ENCODE results near the gene PLCL2.
"Not testable (repeated sequence)": the region's sequence is repeated elsewhere in the genome, so short reads cannot be mapped to it uniquely, and the experiment has no call there.

The PLCL2 gene

DNA sequence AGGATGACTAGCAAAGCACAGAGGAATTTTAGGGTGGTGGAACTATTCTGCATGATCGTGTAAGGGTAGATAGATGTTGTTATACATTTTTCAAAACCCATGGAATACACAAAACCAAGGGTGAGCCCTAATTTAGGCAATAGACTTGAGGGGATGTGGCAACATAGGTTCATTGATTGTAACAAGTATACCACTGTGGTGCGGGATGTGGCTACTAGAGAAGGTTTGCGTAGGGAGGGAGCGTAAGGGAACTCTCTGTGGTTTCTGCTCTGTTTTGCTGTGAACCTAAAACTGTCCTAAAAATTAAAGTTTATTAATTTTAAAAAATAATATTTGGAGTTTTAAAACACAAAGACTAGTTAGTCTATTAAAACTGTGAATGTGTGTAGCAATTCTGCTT, 202.8 kb downstream of the PLCL2 start:
- no peak for DNase-seq

DNA sequence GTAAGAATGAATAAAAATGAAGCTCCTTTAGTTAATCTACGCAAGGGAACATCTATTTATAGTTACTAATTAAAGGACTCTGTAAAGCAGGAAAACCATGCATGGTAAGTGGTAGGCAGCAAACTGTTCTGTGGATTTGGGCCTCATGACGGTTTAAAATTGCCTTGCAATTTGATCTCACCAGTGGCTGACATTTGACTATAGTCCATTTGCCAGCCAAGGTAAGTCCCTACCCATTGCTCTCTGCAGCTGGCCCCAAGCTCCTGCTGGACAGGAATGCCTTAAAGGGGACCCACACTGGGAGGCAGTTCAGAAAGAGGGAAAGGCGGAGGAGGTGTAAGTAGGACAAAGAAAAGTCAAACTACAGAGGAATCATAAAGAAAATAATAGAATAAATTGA, 203.3 kb downstream of the PLCL2 start:
- no peak for DNase-seq

DNA sequence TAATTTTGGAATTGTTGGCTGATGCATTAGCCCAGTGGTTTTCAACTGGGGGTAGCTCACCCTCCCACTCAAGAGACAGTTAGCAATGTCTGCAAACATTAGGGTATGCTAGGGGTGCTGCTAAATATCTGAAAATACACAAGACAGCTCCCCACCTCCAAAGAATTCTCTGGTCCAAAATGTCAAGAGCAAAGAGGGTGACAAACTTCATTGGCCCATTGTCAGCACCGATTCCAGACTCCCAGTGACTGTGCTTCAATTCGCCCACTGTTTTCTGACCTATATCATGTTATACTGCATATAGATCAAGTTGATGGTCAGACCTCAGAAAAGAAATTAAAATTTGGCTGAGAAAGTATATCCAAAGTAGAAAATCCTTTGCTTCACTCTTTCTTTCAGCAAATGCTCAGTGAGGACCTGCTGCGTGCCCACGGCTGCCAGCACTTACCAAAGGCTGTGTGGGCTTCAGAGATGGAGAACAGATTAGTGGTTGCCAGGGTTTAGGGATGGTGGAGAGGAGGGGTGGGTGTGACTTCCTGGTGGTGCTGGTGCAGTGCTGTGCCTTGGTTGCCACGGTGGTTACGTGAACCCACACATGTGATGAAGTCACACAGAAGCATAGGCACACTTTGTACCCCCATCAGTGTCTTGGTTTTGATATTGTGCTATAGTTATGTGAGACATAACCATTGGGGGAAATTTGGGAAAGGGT, 204.0 kb downstream of the PLCL2 start:
- no peak for DNase-seq

DNA sequence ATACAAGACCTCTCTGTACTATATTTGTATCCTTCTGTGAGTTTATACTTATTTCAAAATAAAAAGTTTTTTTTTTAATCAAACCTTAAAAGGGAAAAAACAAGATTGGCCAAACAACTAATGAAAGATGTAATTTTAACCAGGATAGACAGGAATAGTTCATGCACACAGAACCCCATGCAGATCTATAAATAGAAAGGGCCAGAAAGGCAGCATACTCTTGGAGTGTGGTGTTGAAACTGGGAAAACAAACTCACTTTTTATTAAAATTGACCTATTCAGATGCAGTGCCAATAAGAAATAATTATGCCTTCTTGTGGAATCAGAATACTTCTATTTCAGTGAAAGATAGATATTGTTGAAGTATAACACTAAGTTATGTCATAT, 204.6 kb downstream of the PLCL2 start:
- no peak for DNase-seq

DNA sequence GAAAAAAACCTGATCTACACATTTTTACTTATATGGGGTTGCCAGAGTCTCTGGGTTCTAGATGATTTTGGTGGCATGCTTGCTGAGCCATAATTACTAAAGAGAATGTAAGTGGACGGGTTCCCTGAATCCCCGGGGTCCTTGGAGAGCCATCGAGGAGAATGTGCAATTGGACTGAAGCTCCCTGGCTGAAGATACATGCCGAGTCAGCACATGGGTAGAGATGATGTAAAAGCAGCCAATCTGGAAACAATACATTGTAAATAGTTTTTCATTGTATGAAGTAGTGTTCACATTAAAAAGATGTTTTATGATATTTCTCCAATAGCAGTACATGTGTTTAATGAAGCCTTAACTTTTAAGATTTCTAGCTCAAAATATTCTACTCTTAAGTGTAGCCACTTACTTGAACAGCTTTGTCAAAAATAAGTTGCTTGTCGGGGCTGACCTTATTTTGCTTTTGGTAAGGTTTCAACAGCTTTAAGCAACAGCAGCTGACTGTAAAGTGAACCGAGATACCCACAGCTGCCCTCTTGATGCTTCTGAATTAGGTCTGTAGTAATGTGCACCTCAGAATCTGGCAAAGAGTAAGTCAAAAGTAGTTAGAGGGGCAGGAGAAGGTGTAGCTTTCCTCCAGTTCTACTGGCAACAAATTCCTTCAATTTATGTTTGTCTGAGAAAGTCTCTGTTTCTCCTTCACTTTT, 205.7 kb downstream of the PLCL2 start:
- DNase-seq = no peak

DNA sequence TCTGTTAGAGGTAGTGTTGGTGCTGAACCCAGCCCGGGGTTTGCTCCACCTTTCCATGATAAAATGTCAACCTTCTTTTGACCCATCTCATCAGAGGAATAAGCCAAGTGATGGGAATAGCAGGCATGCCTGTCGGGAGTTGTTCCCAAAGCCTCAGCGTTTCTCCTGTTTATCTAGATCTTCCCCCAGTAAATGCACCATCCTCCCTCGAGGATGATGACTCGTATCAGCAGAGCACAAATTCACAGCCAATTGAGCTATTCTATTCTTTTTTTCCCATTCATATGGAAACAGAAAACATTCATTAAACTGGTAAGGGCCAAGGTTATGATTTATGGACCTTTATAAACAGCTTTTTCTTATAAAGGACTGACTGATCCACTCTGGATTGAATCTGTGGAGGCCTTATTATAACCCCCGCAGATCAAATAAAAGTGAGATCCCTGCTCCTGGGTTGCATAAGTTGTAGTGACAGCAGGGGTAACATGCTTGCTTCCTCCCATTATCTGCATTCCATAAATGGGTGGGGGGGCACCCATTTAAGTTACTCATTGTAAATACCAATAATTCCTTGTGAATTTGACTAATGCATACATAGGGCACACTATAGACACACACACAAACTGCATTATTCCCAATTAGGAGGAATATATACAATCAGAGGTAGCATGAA, 207.3 kb downstream of the PLCL2 start:
- DNase-seq = no peak

DNA sequence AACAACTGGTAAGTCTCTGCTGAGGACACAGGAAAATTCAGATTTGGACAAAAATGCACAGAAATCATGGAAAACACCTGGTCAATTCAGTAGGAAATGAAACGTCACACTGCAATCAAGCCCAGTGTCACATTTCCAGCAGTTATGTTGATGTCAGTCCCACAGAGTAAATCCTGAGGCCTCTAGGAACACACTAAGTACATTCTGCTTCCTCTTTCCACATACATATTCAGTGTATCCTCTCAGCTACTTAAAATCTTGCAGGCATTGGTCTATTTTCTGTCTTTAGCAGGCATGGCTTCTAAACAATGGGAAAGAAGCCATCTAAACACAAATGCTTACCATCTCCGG, 207.8 kb downstream of the PLCL2 start:
- DNase-seq = no peak

DNA sequence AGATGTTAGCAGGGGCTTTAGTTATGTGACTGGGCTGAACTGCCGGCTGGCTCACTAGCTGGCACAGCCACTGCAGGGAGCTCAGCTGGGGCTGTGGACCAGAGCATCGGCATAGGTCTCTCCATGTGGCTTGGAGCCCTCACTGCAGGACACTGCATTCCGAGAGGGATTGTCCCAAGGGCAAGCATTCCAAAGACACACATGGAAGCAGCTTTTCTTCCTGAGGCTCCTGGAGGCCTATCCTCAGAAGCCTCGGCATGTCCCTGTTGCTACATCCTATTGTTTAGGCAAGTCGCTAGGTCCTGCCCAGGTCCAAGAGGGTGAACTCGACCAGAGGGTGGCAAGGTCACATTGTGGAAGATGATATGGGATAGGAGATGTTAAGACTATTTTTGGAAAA, 209.8 kb downstream of the PLCL2 start:
- no peak for DNase-seq

DNA sequence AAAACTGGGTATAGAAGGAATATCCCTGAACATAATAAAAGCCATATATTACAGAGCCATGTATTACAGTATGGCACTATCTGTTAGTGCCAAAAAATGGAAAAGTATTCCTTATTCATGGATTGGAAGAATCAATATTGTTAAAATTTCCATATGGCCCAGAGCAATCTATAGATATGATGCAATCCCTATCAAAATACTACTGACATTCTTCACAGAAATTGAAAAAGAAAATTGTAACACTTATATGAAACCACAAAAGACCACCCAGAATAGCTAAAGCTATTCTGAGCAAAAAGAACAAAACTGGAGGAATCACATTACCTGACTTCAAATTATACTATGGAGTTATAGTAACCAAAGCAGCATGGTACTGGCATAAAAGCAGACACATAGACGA, 218.8 kb downstream of the PLCL2 start:
- no peak for DNase-seq

DNA sequence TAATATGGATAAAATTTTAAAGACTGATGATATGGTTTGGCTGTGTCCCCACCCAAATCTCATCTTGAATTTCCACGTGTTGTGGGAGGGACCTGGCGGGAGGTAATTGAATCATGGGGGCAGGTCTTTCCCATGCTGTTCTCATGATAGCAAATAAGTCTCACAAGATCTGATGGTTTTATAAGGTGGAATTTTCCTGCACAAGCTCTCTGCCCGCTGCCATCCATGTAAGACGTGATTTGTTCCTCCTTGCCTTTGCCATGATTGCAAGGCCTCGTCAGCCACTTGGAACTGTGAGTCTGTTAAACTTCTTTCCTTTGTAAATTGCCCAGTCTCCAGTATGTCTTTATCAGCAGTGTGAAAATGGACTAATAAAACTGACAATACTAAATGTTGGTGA, 222.0 kb downstream of the PLCL2 start:
- not testable (repeated sequence) for DNase-seq

DNA sequence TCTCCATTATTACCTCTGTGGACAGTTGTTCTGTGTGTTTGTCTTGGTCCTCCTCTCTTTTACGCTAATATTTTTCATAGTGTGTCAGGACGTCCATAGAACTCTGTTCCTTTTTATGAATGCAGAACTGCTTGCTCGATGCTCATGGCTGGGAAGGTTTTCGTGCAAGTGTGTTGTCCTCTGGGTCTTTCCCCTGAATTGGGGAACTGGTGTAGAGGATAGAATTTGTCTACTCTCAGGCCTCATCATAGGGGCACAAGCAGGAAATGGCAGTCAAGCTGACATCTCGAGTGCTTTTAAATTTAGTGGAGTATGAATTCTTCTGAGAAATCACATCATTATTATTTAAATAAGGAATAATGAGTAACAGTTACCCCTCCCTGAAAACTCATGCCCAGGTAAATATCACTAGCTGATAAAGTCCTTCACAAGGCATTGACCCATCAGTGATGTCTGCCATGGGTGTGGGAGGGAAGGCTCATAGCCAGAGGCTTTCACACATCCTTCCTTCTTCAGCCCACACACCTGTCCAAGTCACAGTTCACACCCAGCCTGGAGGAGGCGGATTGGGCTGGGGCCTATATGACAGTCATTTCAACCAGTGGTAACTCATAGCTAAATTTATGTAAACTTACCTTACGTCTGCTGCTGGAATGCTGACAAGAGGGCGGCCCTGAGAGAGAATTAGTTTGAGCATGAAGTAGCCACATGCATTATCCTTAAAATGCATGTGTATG, 226.1 kb downstream of the PLCL2 start:
- no peak for DNase-seq

DNA sequence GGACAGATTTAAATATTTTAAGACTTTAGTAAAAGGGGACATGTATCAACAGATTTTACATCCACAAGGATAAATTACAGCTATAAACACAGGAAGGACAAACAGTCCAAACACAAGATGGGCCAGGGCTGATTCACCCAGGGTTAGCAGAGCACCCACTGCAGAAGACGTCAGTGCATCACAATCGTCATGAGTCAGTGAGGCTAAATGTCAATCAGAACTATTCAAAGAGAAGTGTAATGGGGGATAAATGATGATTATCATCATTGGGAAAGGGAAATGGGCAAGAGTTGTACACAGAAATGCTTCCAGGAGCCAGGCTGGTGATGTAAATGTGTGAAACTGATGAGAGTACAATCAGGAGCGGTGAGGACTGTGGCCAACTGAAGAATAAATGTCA, 226.8 kb downstream of the PLCL2 start:
- DNase-seq = no peak

DNA sequence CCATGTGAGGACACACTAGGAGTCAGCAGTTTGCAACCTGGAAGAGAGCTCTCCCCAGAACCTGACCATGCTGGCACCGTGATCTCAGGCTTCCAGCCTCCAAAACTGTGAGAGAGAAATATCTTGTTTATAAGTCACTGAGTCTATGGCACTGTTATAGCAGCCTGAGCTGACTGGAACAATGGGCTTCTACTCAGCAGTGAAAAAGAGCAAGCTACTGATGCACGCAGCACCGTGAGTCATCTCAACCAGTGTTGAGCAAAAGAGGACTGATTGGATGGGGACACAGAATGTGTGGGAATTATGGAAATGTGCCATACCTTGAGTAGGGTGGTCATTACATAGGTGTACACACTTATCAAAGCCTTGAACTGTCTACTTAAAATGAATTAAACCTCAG, 230.4 kb downstream of the PLCL2 start:
- DNase-seq = no peak

DNA sequence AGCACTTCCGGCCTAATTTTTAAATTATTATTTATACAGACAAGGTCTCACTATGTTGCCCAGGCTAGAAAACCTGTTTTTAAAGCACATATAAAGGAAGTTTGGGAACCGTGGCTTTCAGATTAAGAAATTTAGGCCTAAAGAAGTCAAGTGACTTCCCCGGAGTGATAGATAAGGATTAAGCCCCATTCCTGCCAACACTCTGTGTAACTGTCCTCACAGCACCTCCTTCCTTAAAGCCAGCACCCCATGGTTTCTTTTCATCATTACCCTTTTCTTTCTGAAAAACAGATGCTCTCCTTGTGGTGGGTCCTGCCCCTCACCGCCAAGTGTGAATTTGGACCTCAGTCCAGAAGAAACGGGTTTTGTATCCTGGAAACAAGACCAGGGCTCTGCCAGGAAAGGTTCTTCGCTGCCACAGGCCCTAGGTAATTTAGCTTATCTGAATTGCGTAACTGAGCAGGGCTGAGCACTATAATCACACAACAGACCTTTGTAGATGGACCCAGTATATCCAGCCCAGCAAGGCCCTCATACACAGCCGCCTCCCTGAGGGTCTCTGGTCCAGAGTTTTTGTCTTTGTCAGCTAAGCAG, 231.3 kb downstream of the PLCL2 start:
- no peak for DNase-seq

DNA sequence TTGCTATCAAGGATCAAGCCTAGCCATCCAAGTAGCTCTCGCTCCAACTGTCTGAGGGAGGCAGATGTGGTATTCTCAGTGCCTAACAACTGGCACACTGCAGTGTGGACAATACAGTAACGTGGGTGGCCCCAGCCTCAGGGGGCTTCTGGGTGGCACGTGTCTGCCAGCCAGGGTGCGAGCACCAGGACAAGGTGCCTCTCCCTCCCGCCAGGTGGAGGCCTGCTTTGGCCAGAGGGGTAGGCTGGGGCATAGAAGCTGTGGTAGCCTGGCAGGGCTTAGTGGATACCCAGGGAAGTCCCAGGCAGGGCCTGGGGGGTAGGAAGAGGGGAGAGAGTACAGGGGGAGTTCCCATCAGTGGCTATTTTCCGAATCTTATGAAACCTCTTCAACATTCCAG, 234.0 kb downstream of the PLCL2 start:
- DNase-seq = no peak

DNA sequence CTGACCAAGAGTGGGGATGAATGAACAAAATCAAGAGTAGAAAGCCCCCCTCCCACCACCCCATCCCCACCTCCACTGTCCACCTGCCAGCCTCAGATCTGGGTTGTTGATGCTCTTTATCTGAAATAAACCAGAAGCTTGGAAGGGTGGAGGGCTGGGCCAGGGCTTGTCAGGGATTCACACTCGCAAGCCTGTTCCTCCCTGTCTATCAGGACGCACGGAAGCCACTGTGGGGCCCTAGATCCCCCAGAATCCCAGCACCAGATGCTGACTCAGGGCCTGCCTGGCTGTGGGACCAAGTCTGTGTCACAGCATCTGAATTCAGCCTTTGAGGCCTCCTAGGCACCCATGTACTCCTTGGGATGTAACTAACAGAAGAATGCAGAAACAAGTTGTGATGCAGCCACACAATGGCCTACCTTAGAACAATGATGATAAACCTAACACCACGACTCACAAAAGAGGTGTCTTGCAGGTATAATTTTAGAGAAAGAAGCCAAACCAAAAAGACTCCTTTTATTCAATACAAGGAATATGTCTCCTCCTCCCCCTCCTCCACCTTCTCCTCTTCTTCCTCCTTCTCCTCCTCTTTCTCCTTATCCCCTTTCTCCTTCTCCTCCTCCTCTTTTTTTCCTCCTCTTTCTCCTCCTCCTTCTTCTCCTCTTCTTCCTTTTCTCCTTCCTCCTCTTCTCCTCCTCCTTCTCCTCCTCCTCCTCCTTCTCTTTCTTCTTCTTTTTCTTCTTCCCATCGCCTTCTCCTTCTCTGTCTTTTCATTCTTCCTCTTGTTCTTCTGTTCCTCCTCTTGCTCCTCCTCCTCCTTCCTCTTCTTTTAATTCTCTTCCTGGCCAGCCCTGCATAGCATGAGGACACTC, 234.7 kb downstream of the PLCL2 start:
- no peak for DNase-seq

DNA sequence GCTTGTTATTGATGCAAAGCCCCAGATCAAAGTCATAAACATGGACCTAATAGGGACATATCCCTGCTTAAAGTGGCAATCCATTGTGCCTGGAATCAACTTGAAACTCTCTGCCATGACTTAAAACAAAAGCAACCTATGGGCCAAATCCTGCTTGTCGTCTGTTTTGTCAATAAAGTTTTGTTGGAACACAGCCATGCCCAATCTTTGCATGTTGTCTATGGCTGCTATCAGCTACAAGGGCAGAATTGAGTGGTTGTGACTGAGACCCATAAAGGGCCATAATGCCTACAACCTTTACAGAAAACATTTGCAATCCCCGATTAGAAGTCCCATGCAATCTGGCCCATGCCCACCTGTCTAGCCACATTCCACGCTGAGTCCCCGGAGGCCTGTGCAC, 235.4 kb downstream of the PLCL2 start:
- no peak for DNase-seq

DNA sequence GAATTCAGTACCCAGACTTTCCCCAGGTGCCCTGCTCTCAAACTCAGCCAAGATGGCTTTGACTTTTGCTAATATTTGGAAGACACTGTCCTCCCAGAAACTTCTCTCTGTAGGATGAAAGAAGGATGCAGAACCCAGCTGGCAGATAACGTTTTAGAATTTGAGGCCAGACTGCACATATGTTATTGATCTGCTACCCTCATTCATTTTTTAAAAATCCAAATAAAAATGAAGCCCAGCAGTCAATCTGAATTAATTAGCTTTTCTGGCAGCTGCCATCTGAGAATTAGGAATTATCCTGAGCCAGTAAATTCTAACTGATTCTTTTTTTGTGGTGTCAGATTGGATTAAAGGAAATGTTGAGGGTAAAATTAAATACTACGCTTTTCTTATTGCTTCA, 236.6 kb downstream of the PLCL2 start:
- no peak for DNase-seq

DNA sequence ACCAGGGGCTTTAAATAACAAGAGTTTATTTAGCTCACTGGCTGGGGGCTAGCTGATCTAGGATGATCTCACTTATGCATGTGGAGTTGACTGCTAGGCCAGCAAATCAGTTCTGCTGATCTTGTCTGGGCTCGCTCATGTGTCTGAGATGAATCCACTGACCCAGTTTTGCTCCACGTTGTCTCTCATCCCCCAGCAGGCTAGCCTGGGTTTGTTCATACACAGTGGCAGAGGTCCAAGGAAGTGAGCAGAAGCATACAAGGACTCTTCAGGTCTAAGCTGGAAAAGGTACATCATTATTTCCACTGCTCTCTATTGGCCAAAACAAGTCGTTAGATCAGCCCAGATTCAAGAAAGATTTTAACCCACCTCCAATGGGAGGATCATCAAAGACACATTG, 238.0 kb downstream of the PLCL2 start:
- DNase-seq = no peak

DNA sequence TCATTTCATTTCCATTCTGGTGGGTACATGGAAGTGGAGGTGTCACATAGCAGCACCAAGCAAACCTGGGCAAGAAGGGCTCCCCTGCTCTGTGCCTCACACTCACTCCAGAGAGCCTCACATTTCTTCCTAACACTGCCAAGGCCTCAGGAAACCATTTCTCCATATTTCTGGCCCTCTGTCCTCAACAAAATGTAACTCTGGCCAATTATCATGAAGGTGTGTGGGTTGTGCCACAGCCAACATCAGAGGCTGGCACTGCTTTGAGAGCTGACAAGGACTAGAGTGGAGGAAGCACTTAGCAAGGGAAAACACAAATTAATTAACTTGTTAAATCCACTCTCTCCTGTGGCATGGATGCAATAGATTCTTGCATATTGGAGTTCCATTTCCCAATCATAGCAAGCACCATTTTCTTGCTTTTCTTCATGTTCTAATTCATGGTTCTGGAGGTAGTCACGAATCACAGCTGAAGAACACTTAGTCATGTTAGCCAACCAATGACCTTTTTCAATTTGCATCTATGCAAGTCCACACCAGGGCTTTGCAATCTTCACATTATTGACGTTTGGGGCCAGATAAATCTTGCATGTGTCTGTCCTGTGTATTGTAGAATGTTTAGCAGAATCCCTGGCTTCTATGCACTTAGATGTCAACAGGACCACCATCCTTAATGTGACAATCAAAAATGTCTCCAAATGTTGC, 241.1 kb downstream of the PLCL2 start:
- no peak for DNase-seq

DNA sequence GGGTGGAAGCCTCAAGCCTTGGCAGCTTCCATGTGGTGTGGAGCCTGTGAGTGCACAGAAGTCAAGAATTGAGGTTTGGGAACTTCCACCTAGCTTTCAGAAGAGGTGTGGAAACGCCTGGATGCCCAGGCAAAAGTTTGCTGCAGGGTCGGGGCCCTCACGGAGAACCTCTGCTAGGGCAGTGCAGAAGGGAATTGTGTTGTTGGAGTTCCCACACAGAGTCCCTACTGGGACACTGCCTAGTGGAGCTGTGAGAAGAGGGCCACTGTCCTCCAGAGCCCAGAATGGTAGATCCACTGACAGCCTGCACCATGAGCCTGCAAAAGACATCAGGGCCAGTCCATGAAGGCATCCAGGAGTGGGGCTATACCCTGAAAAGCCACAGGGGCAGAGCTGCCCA, 243.9 kb downstream of the PLCL2 start:
- not testable (repeated sequence) for DNase-seq

DNA sequence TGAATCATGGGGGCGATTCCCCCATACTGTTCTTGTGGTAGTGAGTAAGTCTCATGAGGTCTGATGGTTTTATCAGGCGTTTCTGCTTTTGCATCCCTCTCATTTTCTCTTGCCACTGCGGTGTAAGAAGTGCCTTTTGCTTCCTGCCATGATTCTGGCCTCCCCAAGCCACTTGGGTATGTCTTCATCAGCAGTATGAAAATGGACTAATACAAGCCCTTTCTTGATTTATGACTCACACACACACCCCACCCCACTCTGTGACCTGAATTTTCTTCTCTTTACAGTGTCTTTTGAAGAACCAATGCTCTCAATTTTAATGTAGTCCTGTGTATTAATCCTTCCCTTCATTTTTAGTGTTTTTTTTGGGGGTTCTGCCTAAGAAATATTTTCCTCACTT, 244.8 kb downstream of the PLCL2 start:
- DNase-seq = no peak

All from stimulated activated CD4-positive, alpha-beta T cell treated with anti-CD3 and anti-CD28 coated beads, Interleukin-2, amount 100 ng/mL, for 48 hours (primary cell).